Ishikawa (cell line): ENCODE data around the gene PLXNB1.

Source experiments
- CEBPB ChIP-seq: IDR thresholded peaks from 2 replicates; pipeline ENCODE4 v1.6.1; 2012
- EP300 ChIP-seq: IDR thresholded peaks from 2 replicates; pipeline ENCODE4 v1.6.1; 2012; ENCODE audit warnings: borderline replicate concordance
- FOXM1 ChIP-seq: IDR thresholded peaks from 2 replicates; pipeline ENCODE4 v1.6.1; 2012; ENCODE audit warnings: low read depth, borderline replicate concordance
- MAX ChIP-seq: IDR thresholded peaks from 2 replicates; pipeline ENCODE4 v1.6.1; 2012
- RAD21 ChIP-seq: IDR thresholded peaks from 2 replicates; pipeline ENCODE4 v1.6.1; 2012; ENCODE audit warnings: low read depth
- REST ChIP-seq: IDR thresholded peaks from 2 replicates; pipeline ENCODE4 v1.6.1; 2012; ENCODE audit warnings: low read depth, mild to moderate bottlenecking
- TAF1 ChIP-seq: IDR thresholded peaks from 2 replicates; pipeline ENCODE4 v1.6.1; 2012; ENCODE audit warnings: low read depth, mild to moderate bottlenecking
- TEAD4 ChIP-seq: IDR thresholded peaks from 2 replicates; pipeline ENCODE4 v1.6.1; 2012
- YY1 ChIP-seq: IDR thresholded peaks from 2 replicates; pipeline ENCODE4 v1.6.1; 2012; ENCODE audit warnings: low read depth
- ZBTB7A ChIP-seq: IDR thresholded peaks from 2 replicates; pipeline ENCODE4 v1.6.1; 2012; ENCODE audit warnings: low read depth

GRCh38 chr3:48432411-48433371 is 2.8 kb upstream of the PLXNB1 start:
- TF ChIP-seq REST (no peak), MAX (no peak), YY1 (no peak), TAF1 (no peak), FOXM1 (no peak), EP300 (no peak), RAD21 (no peak), ZBTB7A (no peak), CEBPB (no peak), TEAD4 (no peak)
